GM21723 (cell line): ENCODE data around the gene ABR.

Source experiments
- ATAC-seq: cut with Tn5 transposase; IDR thresholded peaks from one replicate; pipeline ENCODE4 v1.9.1; 2021; ENCODE audit warnings: mild to moderate bottlenecking, moderate library complexity; ENCODE audit not compliant: unreplicated experiment

ABR gene

DNA sequence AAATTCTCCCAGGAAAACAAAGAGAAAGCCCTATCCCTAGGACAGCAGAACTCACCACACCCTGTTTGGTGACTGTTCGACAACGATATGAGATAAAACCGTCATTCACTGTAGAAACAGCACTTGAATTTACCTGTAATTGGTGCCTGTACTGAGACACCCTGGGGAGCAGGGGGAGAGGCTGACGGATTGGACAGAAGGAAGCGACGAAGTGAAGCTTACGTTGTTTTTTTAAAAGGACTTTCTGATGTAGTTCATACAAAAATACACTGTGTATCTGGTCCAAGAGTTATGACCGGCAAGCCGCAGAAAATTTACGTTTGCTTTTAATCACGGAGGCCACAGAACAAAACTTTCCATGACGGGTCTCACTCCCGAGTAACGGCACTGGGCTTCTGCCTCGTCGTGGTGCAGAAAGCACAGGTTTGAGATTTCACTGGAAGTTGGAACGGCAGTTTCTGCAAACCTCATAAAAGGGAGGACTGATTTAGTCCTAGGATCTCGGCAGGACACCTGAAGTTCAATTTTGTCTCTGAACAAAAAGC is 209.9 kb downstream of the ABR start:
- no peak for ATAC-seq

GRCh38 chr17:968812-969730 is 210.7 kb downstream of the ABR start:
- no peak for ATAC-seq

DNA sequence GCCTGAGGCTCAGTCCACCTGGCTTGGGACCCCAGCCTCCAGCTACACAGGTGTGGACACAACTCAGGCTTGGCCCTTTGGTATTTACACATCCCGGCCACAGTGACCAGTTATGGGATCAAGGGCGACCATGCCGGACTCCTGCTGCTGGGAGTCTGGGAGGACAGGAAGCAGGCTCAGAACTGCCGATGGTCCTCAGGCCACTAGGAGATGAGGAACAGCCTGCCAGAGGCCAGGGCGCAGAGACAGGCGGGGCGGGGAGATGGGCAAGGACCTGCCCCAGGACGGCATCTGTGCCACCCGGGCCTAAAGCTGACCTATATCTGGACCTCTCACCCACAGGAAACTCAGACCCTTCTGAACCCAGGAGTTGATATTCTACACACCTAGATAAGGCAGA is 212.7 kb downstream of the ABR start:
- no peak for ATAC-seq

DNA sequence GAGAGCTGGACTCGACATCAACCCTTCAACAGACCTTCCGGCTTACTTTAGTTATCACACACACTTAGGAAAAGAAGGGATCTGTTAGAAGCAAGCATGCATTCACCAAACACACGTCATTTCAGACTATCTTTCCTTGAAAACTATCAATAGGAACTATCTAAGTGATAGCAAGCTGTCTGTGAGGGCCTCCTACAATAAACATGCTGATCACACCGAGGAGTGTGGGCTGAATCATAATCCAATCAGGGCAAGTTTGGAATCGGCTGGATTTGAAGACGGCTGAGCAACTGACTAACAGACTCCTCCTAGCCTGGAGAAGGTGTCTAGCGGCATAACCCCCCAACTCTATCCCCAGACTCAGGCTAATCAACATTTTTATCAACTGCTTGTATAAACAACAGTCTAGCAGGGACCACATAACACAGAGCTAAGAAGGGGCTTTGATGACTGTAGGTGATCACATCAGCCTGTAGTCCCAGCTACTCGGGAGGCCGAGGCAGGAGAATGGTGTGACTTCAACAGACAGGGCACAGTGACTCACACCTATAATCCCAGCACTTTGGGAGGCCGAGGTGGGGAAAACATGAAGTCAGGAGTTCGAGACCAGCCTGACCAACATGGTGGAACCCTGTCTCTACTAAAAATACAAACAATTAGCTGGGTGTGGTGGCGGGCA is 214.3 kb downstream of the ABR start:
- no peak for ATAC-seq

DNA sequence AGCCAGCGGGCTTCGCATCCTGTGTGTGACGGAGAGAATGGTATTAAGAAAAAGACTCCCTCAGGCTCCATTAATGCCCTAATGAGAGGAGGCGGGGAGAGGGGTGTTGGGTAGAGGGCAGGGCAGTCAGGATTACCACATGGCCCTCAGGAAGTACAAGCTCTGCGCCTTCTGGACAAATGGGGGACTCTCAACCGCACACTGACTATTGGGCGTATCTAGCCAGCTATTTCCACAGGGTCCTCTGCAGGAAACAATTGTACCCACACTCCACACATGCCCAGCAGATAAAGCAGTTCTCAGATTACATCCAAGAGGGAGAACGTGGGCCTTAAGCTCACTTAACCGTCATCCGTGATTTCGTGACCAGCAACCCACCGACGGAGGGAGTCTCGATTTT is 214.9 kb downstream of the ABR start:
- no peak for ATAC-seq

GRCh38 chr17:962670-963069 is 217.1 kb downstream of the ABR start:
- ATAC-seq = no peak

DNA sequence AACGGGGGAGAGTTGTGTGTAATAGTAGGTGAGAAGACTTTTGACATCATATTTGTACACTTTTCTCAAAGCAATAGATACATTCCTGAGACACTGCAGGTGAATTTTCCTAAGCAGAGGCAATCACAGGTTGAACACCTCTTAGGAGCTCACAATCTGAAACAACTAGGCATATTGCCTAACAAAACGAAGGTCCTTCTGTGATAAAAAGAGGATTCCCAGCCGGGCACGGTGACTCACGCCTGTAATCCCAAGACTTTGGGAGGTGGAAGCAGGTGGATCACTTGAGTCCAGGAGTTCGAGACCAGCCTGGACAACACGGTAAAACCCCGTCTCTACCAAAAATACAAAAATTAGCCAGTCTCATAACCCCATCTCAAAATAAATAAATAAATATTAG is 217.6 kb downstream of the ABR start:
- ATAC-seq = no peak

- no peak for ATAC-seq
These were observed 220.9 kb downstream of the ABR start for GRCh38 chr17:958712-959451.

- ATAC-seq = no peak
These were observed 221.8 kb downstream of the ABR start for GRCh38 chr17:957856-958421.

- ATAC-seq = no peak
These were observed 222.9 kb downstream of the ABR start for GRCh38 chr17:956905-957304.

DNA sequence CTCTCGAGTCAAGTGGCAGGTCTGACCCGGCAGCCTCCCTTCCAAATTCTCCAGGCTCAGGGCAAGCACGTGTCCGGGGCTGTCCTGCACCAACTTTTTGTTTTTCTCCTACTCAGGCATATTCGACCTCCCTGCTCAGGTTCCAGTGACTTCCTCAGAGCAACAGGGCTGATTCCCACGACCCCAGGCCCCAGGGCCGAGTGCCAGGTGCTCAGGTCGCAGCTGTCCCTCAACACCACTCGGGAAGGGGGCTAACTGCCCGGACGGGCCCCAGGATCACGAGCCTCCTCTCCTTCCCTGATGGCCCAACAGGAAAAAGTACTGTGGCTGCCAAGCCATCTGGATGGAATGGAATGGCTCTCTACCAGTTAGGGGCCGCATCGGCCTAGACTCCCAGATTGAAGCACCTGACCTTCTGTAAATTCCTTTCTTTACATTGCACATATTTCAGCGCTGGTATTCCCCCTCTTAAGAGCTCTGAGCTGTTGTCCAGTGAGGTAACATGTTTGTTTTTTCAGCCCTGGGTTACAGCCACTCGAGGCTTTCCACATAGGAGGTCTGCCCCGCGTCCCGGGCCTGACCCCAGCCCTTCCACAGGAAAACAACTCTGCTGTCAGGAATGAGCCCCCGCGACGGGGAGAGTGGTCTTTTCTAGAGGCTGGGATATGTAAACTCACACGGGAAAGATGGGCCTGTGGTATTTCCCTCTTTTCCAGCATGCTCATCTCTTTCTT is 225.2 kb downstream of the ABR start:
- ATAC-seq = no peak

DNA sequence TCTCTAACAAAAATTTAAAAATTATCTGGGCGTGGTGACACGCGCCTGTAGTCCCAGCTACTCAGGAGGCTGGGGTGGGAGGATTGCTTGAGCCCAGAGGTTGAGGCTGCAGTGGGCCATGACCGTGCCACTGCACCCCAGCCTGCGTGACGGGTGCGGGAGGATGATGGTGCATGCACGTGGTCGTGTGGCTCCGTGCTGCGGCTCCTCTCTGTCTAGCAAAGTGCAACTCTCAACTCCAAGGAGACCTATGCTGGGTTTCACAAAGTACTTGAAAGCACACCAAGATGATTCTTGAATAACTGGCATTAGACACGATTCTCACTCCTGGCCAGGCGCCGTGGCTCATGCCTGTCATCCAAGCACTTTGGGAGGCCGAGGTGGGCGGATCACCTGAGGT is 226.0 kb downstream of the ABR start:
- no peak for ATAC-seq
